Testis (tissue), 2 donors: ENCODE measurements around the gene ELF3.

Experiments used
- POLR2A ChIP-seq: fragments of 450-650 bp; IDR thresholded peaks from one replicate; pipeline ENCODE4 v1.6.1; 2017; ENCODE audit warnings: antibody characterized with exemption, mild to moderate bottlenecking, moderate library complexity
- TF ChIP-seq, protein P1 (sequence below), 3 experiments: fragments of 450-650 bp in 2 of 3; fragments of 200-600 bp in 1 of 3; sonication (generic) in 1 of 3; IDR thresholded peaks; one replicate each; pipeline ENCODE4 v1.5.1; 2016 to 2019; ENCODE audit warnings: antibody characterized with exemption in 3 of 3, mild to moderate bottlenecking in 2 of 3, moderate library complexity in 1 of 3

GRCh38 chr1:202029171-202029665, 18.8 kb downstream of the ELF3 start:
- TF ChIP-seq, protein P1, sequence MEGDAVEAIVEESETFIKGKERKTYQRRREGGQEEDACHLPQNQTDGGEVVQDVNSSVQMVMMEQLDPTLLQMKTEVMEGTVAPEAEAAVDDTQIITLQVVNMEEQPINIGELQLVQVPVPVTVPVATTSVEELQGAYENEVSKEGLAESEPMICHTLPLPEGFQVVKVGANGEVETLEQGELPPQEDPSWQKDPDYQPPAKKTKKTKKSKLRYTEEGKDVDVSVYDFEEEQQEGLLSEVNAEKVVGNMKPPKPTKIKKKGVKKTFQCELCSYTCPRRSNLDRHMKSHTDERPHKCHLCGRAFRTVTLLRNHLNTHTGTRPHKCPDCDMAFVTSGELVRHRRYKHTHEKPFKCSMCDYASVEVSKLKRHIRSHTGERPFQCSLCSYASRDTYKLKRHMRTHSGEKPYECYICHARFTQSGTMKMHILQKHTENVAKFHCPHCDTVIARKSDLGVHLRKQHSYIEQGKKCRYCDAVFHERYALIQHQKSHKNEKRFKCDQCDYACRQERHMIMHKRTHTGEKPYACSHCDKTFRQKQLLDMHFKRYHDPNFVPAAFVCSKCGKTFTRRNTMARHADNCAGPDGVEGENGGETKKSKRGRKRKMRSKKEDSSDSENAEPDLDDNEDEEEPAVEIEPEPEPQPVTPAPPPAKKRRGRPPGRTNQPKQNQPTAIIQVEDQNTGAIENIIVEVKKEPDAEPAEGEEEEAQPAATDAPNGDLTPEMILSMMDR (IDR thresholded peaks at IDR 0.05): no peak
- TF ChIP-seq POLR2A: no peak
